K562 (cell line): Measurements from ENCODE around the gene VPREB1. TPM values are rescaled to one million over a fixed set of nuclear protein-coding genes. Genes with fewer than 3 reads are reported as not detected.
A peak's percentile ranks its signal among the peaks of the same experiment; 100 is the strongest.

Source experiments
- CREM ChIP-seq: IDR thresholded peaks from 2 replicates; pipeline ENCODE4 v1.6.1; 2014; ENCODE audit warnings: antibody characterized with exemption, low read depth
- DDX20 ChIP-seq: fragments of 450-650 bp; IDR thresholded peaks from 2 replicates; pipeline ENCODE4 v1.6.1; 2016; ENCODE audit warnings: missing genetic modification characterization, low read depth, mild to moderate bottlenecking, missing compliant biosample characterization, moderate library complexity
- E2F6 ChIP-seq, 2 experiments: IDR thresholded peaks; 2 replicates each; pipeline ENCODE4 v1.6.1; 2011; ENCODE audit warnings: borderline replicate concordance in 1 of 2, control low read depth in 1 of 2, low read depth in 1 of 2, low read length in 1 of 2, mild to moderate bottlenecking in 1 of 2, mixed read lengths in 1 of 2, moderate library complexity in 1 of 2; ENCODE audit not compliant: insufficient read depth in 1 of 2, insufficient read length in 1 of 2, poor library complexity in 1 of 2, severe bottlenecking in 1 of 2; ENCODE audit errors: extremely low read depth in 1 of 2
- HINFP ChIP-seq: fragments of 450-650 bp; conservative IDR thresholded peaks from 2 replicates; pipeline ENCODE4 v1.6.1; 2016; ENCODE audit warnings: missing genetic modification characterization, low read depth, mild to moderate bottlenecking, control low read depth, missing compliant biosample characterization
- IRF2 ChIP-seq: sonication (generic); formaldehyde crosslinking; IDR thresholded peaks from 2 replicates; pipeline ENCODE4 v1.8.1; 2022; ENCODE audit warnings: mild to moderate bottlenecking, missing genetic modification reagents
- MITF ChIP-seq: IDR thresholded peaks from 2 replicates; pipeline ENCODE4 v1.6.1; 2014; ENCODE audit warnings: antibody characterized with exemption
- MNT ChIP-seq, 2 experiments: fragments of 450-650 bp; conservative IDR thresholded peaks; 2 replicates each; pipeline ENCODE4 v1.6.1; 2017; ENCODE audit warnings: mild to moderate bottlenecking in 2 of 2, moderate library complexity in 2 of 2
- MTF1 ChIP-seq: fragments of 250-450 bp; sonication (Bioruptor Pico); IDR thresholded peaks from 2 replicates; pipeline ENCODE4 v1.9.0; 2021; ENCODE audit warnings: moderate library complexity, mild to moderate bottlenecking, inconsistent platforms, borderline replicate concordance
- NR4A1 ChIP-seq, 2 experiments: fragments of 250-450 bp in 1 of 2; fragments of 450-650 bp in 1 of 2; sonication (Bioruptor Pico) in 1 of 2; IDR thresholded peaks; 2 replicates each; pipeline versions ENCODE4 v1.4.0 to v1.6.1; 2016 to 2020; ENCODE audit warnings: mild to moderate bottlenecking in 2 of 2, missing compliant biosample characterization in 1 of 2, missing genetic modification characterization in 1 of 2, moderate library complexity in 1 of 2
- RBM34 ChIP-seq: fragments of 200-400 bp; formaldehyde crosslinking; IDR thresholded peaks from 2 replicates; pipeline ENCODE4 v1.6.1; 2018; ENCODE audit warnings: low read length, borderline replicate concordance; ENCODE audit not compliant: insufficient read depth
- SIN3B ChIP-seq: fragments of 450-650 bp; IDR thresholded peaks from 2 replicates; pipeline ENCODE4 v1.6.1; 2017; ENCODE audit warnings: low read depth, mild to moderate bottlenecking, moderate library complexity
- TAF15 ChIP-seq: fragments of 200-400 bp; formaldehyde crosslinking; IDR thresholded peaks from 2 replicates; pipeline ENCODE4 v1.6.1; 2017; ENCODE audit warnings: mild to moderate bottlenecking, low read depth, low read length, moderate library complexity
- ZNF133 ChIP-seq: fragments of 250-450 bp; sonication (Bioruptor Pico); IDR thresholded peaks from 2 replicates; pipeline ENCODE4 v1.4.0; 2020; ENCODE audit warnings: mild to moderate bottlenecking
- ZNF134 ChIP-seq: fragments of 250-450 bp; sonication (Bioruptor Pico); conservative IDR thresholded peaks from 2 replicates; pipeline ENCODE4 v1.4.0; 2020
- ZNF263 ChIP-seq: sonication (generic); formaldehyde crosslinking; IDR thresholded peaks from 2 replicates; pipeline ENCODE4 v1.8.0; 2022; ENCODE audit warnings: mild to moderate bottlenecking, missing genetic modification reagents, borderline replicate concordance
- ZNF384 ChIP-seq: IDR thresholded peaks from 2 replicates; pipeline ENCODE4 v1.6.1; 2012; ENCODE audit warnings: low read depth, low read length, improper control_type of control experiment
- ZNF561 ChIP-seq: fragments of 450-650 bp; formaldehyde crosslinking; conservative IDR thresholded peaks from 2 replicates; pipeline ENCODE4 v1.4.0; 2020; ENCODE audit warnings: mild to moderate bottlenecking, moderate library complexity
- ZNF583 ChIP-seq: fragments of 250-450 bp; sonication (Bioruptor Pico); IDR thresholded peaks from 2 replicates; pipeline ENCODE4 v1.4.0; 2020
- polyA plus RNA-seq, 8 experiments: library from polyadenylated mRNA; depleted of rRNA in 4 of 8; stranded (reverse) in 5 of 8; unstranded in 3 of 8; fragments of >200 nt; fragmentation: Nextera tagmentation in 2 of 8; fragmentation: Illumina TruSeq in 1 of 8; extraction: Ambion mirVana in 2 of 8; extraction: Trizol in 1 of 8; gene quantifications; 2 replicates each; pipeline versions ENCODE4 v1.2.1 to v1.2.3, GENCODE V29; 2011 to 2014; ENCODE audit warnings: inconsistent platforms in 1 of 8, missing spikeins in 1 of 8
- total RNA-seq, 7 experiments: library from RNA; depleted of rRNA in 6 of 7; stranded (reverse); fragments of >200 nt in 6 of 7; fragmentation: Illumina TruSeq in 2 of 7; extraction: Trizol in 2 of 7; gene quantifications; 2 replicates each; pipeline versions ENCODE4 v1.2.1 to v1.2.3, GENCODE V29; 2011 to 2021; ENCODE audit warnings: low replicate concordance in 1 of 7
- TF ChIP-seq, protein P1 (sequence below), 2 experiments: IDR thresholded peaks in 1 of 2; conservative IDR thresholded peaks in 1 of 2; 2 replicates each; pipeline ENCODE4 v1.6.1; 2016; ENCODE audit warnings: low read depth in 2 of 2, mild to moderate bottlenecking in 1 of 2, missing compliant biosample characterization in 1 of 2, missing genetic modification characterization in 1 of 2, moderate library complexity in 1 of 2

The VPREB1 gene
- total and polyA plus RNA-seq, 9 of the 15 experiments (the other 6 are each of a cell fraction or from before 2014, with no cell fraction given), result not detected

GRCh38 chr22:22197993-22198402 is 46.6 kb upstream of the VPREB1 start (continued):
- TF ChIP-seq MITF (no peak), ZNF583 (CRISPR knock-in tag) (0 out of 2 replicates have a peak, but pooled peaks have one; percentile 45), ZNF263 (CRISPR knock-in tag) (no peak), MNT (conservative IDR thresholded peaks at IDR 0.05) (no peak), SIN3B (no peak), MTF1 (0 out of 2 replicates have a peak, but pooled peaks have one; percentile 12), RBM34 (no peak), ZNF133 (CRISPR knock-in tag) (0 out of 2 replicates have a peak, but pooled peaks have one; percentile 3), IRF2 (no peak), TAF15 (no peak), E2F6 (IDR thresholded peaks at IDR 0.05; ENCODE audit: borderline replicate concordance in 1 of 2, extremely low read depth in 1 of 2, insufficient read depth in 1 of 2, insufficient read length in 1 of 2, low read depth in 1 of 2, low read length in 1 of 2, poor library complexity in 1 of 2, severe bottlenecking in 1 of 2) (no peak), ZNF561 (CRISPR knock-in tag) (0 out of 2 replicates have a peak, but pooled peaks have one; percentile 7), NR4A1 (CRISPR knock-in tag; IDR thresholded peaks at IDR 0.05) (no peak), NR4A1 (tag; IDR thresholded peaks at IDR 0.05) (no peak), HINFP (tag) (no peak), ZNF134 (no peak), ZNF384 (no peak), CREM (no peak), DDX20 (tag) (no peak)
- TF ChIP-seq, protein P1, sequence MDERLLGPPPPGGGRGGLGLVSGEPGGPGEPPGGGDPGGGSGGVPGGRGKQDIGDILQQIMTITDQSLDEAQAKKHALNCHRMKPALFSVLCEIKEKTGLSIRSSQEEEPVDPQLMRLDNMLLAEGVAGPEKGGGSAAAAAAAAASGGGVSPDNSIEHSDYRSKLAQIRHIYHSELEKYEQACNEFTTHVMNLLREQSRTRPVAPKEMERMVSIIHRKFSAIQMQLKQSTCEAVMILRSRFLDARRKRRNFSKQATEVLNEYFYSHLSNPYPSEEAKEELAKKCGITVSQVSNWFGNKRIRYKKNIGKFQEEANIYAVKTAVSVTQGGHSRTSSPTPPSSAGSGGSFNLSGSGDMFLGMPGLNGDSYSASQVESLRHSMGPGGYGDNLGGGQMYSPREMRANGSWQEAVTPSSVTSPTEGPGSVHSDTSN (CRISPR knock-in tag; IDR thresholded peaks at IDR 0.05; ENCODE audit: low read depth), result no peak
- TF ChIP-seq, protein P1 (tag; conservative IDR thresholded peaks at IDR 0.05; ENCODE audit: low read depth), result no peak
